OCI-LY1 (cell line): ENCODE measurements around the gene KAT8.

Source experiments
- H2AFZ ChIP-seq: fragments of 200-600 bp; sonication (generic), shearing (Covaris generic); 2 replicates; pipeline ENCODE4 v1.6.0; 2014; ENCODE audit warnings: antibody characterized with exemption, mild to moderate bottlenecking, low read length
- H3F3A ChIP-seq: fragments of 200-600 bp; sonication (generic), shearing (Covaris generic); 2 replicates; pipeline ENCODE4 v1.6.0; 2014; ENCODE audit warnings: mild to moderate bottlenecking, antibody characterized with exemption, low read length, moderate library complexity; ENCODE audit not compliant: insufficient read depth
- H3K27ac ChIP-seq: fragments of 200-600 bp; sonication (generic); 2 replicates; pipeline ENCODE4 v1.5.1; 2014; ENCODE audit warnings: low read length, mixed run types, mild to moderate bottlenecking, low read depth; ENCODE audit not compliant: poor library complexity, severe bottlenecking
- H3K27me3 ChIP-seq: fragments of 200-600 bp; sonication (generic); 2 replicates; pipeline ENCODE4 v1.6.0; 2014; ENCODE audit warnings: antibody characterized with exemption, mild to moderate bottlenecking, low read length, moderate library complexity; ENCODE audit not compliant: insufficient read depth
- H3K36me3 ChIP-seq: fragments of 200-600 bp; sonication (generic); 2 replicates; pipeline ENCODE4 v1.6.1; 2014; ENCODE audit warnings: mild to moderate bottlenecking, antibody characterized with exemption, low read length, moderate library complexity, mixed read lengths; ENCODE audit not compliant: insufficient read depth
- H3K4me1 ChIP-seq: fragments of 200-600 bp; sonication (generic); 2 replicates; pipeline ENCODE4 v1.5.1; 2014; ENCODE audit warnings: mild to moderate bottlenecking, low read length, moderate library complexity; ENCODE audit not compliant: insufficient read depth, severe bottlenecking
- H3K4me2 ChIP-seq: fragments of 200-600 bp; sonication (generic), shearing (Covaris generic); 2 replicates; pipeline ENCODE4 v1.6.1; 2014; ENCODE audit warnings: low read length
- H3K4me3 ChIP-seq: fragments of 200-600 bp; sonication (generic); 2 replicates; pipeline ENCODE4 v1.5.1; 2014; ENCODE audit warnings: low read length, low read depth, mild to moderate bottlenecking, mixed read lengths; ENCODE audit not compliant: poor library complexity, severe bottlenecking
- H3K79me2 ChIP-seq: fragments of 200-600 bp; shearing (Covaris generic); 2 replicates; pipeline ENCODE4 v1.6.1; 2016; ENCODE audit warnings: mixed run types, low read length, mixed read lengths; ENCODE audit not compliant: insufficient read depth
- H3K9ac ChIP-seq: fragments of 200-600 bp; sonication (generic), shearing (Covaris generic); 2 replicates; pipeline ENCODE4 v1.6.1; 2014; ENCODE audit warnings: mild to moderate bottlenecking, low read length, mixed read lengths
- H3K9me2 ChIP-seq: fragments of 200-600 bp; sonication (generic), shearing (Covaris generic); 2 replicates; pipeline ENCODE4 v1.6.1; 2014; ENCODE audit warnings: low read depth, mild to moderate bottlenecking, low read length, mixed read lengths
- H3K9me3 ChIP-seq: fragments of 200-600 bp; shearing (Covaris generic); 2 replicates; pipeline ENCODE4 v1.6.1; 2014; ENCODE audit warnings: low read length, mixed read lengths
- H4K20me1 ChIP-seq: fragments of 200-600 bp; sonication (generic), shearing (Covaris generic); 2 replicates; pipeline ENCODE4 v1.6.0; 2016; ENCODE audit warnings: mild to moderate bottlenecking, low read length; ENCODE audit not compliant: insufficient read depth
- EZH2 ChIP-seq: fragments of 200-600 bp; sonication (generic), shearing (Covaris generic); IDR thresholded peaks from 2 replicates; pipeline ENCODE4 v1.8.0; 2017; ENCODE audit warnings: borderline replicate concordance, mixed run types, mild to moderate bottlenecking, antibody characterized with exemption, low read length, moderate library complexity, mixed read lengths
- TF ChIP-seq, protein P1 (sequence below): fragments of 200-600 bp; sonication (generic), shearing (Covaris generic); IDR thresholded peaks from 2 replicates; pipeline ENCODE4 v1.5.1; 2017; ENCODE audit warnings: mild to moderate bottlenecking, antibody characterized with exemption, low read length, moderate library complexity, mixed read lengths

The KAT8 gene

DNA sequence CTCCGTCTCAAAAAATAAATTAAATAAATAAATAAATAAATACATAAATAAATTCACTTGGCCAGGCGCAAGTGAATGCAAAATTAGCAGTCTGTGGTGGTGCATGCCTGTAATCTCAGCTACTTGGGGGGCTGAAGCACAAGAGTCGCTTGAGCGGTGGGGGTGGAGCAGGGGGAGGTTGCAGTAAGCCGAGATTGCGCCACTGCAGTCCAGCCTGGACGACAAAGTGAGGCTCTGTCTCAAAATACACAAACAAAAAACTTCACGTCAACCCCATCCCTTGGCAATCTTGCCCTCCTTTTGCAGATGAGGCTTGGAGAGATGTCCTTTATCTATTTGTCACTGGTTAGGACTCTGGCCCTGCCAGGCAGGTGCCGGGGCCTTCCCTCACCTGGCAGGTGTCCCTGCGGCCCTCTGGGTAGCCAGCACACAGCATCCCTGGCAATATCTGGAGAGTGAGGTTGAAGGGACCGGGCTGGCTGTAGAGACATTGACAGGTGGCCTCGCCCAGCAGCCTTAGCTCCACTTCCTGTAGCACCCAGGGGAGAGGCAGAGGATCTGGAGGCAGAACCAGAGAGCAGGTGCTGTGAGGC lies 28.0 kb downstream of the KAT8 start:
- Histone ChIP-seq H3K9me2 (no peaks in the 10 kb centered on the region), H3K79me2 (no peaks in the 10 kb centered on the region), H3K4me3 (no peak overlapping the region), H3K36me3 (no peaks in the 10 kb centered on the region), H3K9me3 (no peaks in the 10 kb centered on the region), H3K4me2 (no peak overlapping the region), H3K27ac (no peak overlapping the region), H3K27me3 (peaks cover 6% of the 10 kb centered on the region; the same call in 1 of the 2 replicates), H3K4me1 (peaks cover 10% of the 10 kb centered on the region), H2AFZ (no peak overlapping the region), H3K9ac (no peak overlapping the region), H4K20me1 (no peaks in the 10 kb centered on the region), H3F3A (no peaks in the 10 kb centered on the region)
- TF ChIP-seq EZH2 = no peak
- TF ChIP-seq, protein P1, sequence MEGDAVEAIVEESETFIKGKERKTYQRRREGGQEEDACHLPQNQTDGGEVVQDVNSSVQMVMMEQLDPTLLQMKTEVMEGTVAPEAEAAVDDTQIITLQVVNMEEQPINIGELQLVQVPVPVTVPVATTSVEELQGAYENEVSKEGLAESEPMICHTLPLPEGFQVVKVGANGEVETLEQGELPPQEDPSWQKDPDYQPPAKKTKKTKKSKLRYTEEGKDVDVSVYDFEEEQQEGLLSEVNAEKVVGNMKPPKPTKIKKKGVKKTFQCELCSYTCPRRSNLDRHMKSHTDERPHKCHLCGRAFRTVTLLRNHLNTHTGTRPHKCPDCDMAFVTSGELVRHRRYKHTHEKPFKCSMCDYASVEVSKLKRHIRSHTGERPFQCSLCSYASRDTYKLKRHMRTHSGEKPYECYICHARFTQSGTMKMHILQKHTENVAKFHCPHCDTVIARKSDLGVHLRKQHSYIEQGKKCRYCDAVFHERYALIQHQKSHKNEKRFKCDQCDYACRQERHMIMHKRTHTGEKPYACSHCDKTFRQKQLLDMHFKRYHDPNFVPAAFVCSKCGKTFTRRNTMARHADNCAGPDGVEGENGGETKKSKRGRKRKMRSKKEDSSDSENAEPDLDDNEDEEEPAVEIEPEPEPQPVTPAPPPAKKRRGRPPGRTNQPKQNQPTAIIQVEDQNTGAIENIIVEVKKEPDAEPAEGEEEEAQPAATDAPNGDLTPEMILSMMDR = no peak

DNA sequence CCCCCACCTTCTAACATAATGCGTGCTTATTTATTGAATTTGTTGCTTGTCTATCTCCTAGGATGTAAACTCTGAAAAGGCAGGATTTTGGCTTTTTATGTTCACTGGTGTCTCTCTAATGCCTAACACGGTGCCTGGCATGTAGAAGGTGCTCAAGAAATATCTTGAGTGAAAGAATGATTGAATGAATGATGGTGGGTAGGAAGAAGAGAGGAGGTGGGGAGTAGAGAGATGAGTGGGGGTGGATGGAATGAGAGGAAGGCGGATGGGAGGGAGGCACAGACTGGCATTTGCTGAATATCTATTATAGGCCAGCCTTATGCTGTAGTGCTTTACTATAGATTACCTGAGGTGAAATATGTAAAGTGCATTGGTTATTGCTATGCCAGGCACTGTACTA lies 30.1 kb downstream of the KAT8 start:
- Histone ChIP-seq H3K9me3 (no peaks in the 10 kb centered on the region), H3K4me1 (peaks cover 3% of the 10 kb centered on the region), H3K9me2 (no peaks in the 10 kb centered on the region), H3K79me2 (no peaks in the 10 kb centered on the region), H3K4me2 (no peak overlapping the region), H3K4me3 (no peak overlapping the region), H3F3A (no peaks in the 10 kb centered on the region), H3K36me3 (no peaks in the 10 kb centered on the region), H4K20me1 (no peaks in the 10 kb centered on the region), H3K27me3 (peaks cover 6% of the 10 kb centered on the region; the same call in 1 of the 2 replicates), H3K27ac (no peak overlapping the region), H2AFZ (no peak overlapping the region), H3K9ac (no peak overlapping the region)
- no peak for TF ChIP-seq EZH2
- TF ChIP-seq, protein P1 = no peak

DNA sequence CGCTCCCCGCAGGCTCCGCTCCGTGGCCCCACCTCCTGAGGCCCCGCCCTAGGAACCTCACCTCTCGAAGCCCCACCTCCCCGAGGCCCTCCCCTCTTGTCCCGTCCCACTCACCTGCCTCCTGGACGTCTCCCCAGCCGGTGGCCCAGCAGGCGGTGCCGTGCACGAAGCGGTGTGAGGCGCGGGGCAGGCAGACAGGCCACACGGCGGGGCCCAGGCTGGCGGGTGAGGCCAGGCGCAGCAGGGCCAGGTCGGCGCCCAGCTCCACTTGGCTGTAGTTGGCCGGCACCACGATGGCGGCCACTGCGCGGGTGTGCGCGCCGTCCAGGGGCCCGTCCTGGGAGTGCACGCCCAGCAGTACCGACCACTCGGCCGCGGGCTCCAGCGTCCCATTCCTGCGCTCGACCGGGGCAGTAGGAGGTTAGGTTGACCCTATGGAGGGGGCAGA lies 30.8 kb downstream of the KAT8 start:
- no peak overlapping the region for H2AFZ ChIP-seq
- H3K27me3 ChIP-seq = peaks cover 6% of the 10 kb centered on the region; the same call in 1 of the 2 replicates

More for the DNA sequence above, 30.8 kb downstream of the KAT8 start:
- no peak overlapping the region for H3K4me2 ChIP-seq
- no peaks in the 10 kb centered on the region for H4K20me1 ChIP-seq
- H3K27ac ChIP-seq = no peak overlapping the region
- no peak overlapping the region for H3K9ac ChIP-seq
- no peaks in the 10 kb centered on the region for H3F3A ChIP-seq
- no peaks in the 10 kb centered on the region for H3K9me3 ChIP-seq
- H3K36me3 ChIP-seq = no peaks in the 10 kb centered on the region
- H3K9me2 ChIP-seq = no peaks in the 10 kb centered on the region
- no peak for TF ChIP-seq EZH2
- TF ChIP-seq, protein P1 = no peak
- H3K79me2 ChIP-seq = no peaks in the 10 kb centered on the region
- no peaks in the 10 kb centered on the region for H3K4me1 ChIP-seq
- no peak overlapping the region for H3K4me3 ChIP-seq
